Fibroblast of mammary gland (primary cell): Measurements from ENCODE around the gene PCED1A.

Source experiments
- DNase-seq: peaks from one replicate; pipeline ENCODE4 v3.0.0-alpha.2; 2010; ENCODE audit warnings: low read depth
- H3K4me3 ChIP-seq: 2 replicates; pipeline ENCODE4 v1.5.1; 2011; ENCODE audit warnings: low read depth, mild to moderate bottlenecking, low read length, moderate library complexity; ENCODE audit not compliant: control insufficient read depth
- TF ChIP-seq, protein P1 (sequence below): conservative IDR thresholded peaks from 2 replicates; pipeline ENCODE4 v1.5.1; 2011; ENCODE audit warnings: low read depth, low read length, inconsistent platforms; ENCODE audit not compliant: control insufficient read depth, insufficient read depth

PCED1A gene, protein sequence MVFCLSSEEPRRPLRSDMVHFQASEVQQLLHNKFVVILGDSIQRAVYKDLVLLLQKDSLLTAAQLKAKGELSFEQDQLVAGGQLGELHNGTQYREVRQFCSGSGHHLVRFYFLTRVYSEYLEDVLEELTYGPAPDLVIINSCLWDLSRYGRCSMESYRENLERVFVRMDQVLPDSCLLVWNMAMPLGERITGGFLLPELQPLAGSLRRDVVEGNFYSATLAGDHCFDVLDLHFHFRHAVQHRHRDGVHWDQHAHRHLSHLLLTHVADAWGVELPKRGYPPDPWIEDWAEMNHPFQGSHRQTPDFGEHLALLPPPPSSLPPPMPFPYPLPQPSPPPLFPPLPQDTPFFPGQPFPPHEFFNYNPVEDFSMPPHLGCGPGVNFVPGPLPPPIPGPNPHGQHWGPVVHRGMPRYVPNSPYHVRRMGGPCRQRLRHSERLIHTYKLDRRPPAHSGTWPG

DNA sequence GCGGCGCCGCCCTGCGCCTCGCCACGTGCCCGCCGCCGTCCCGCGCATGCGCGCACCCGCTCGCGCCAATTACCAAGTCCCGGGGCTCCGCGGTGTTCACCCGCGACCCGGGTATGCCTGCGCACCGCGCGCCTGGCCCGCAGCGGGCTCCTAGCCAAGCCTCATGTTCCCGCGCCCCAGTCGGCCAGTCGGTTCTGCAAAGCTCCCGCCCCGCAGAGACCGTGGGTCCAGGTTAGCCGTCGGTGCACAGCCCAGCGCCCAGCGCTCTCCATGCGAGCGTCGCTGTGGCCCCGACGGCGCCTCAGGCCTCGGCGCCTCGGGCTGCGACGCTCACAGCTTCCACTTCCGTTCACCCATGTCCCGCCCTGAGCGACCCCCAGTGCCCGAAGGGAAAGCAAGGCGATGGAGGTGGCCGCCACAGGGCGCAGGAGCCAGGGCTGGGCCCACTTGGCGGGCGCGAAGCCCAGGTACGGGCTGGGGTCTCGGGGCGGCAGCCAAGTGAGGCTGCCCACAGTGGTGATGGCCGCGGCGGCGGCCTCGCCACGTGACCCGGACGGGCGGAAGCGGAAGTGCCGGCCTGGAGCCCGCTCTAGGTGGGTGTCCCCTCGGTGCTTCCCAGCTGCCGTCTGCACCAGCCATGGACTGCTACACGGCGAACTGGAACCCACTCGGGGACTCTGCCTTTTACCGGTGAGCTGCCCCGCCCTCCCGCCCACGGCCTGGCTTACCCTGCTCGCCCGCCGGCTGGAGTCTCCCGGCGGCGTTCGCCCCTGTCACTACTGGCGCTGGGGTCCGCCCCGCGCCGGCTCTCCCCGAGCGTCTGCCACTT is at the start of gene PCED1A, which contains the start of gene VPS16:
Gene PCED1A, minus strand, starts transcription at position 518 of the 829 bp plus-strand sequence. CDS start 743 bp downstream, outside the sequence.
Gene VPS16, plus strand, starts transcription at position 608 of the 829 bp plus-strand sequence. Its CDS starts 30 bp downstream, at position 638.
- DNase-seq, result peak; percentile 82
- peak within 1 kb of the TSS; percentile 85 for H3K4me3 ChIP-seq
- TF ChIP-seq, protein P1, sequence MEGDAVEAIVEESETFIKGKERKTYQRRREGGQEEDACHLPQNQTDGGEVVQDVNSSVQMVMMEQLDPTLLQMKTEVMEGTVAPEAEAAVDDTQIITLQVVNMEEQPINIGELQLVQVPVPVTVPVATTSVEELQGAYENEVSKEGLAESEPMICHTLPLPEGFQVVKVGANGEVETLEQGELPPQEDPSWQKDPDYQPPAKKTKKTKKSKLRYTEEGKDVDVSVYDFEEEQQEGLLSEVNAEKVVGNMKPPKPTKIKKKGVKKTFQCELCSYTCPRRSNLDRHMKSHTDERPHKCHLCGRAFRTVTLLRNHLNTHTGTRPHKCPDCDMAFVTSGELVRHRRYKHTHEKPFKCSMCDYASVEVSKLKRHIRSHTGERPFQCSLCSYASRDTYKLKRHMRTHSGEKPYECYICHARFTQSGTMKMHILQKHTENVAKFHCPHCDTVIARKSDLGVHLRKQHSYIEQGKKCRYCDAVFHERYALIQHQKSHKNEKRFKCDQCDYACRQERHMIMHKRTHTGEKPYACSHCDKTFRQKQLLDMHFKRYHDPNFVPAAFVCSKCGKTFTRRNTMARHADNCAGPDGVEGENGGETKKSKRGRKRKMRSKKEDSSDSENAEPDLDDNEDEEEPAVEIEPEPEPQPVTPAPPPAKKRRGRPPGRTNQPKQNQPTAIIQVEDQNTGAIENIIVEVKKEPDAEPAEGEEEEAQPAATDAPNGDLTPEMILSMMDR, result no peak

DNA sequence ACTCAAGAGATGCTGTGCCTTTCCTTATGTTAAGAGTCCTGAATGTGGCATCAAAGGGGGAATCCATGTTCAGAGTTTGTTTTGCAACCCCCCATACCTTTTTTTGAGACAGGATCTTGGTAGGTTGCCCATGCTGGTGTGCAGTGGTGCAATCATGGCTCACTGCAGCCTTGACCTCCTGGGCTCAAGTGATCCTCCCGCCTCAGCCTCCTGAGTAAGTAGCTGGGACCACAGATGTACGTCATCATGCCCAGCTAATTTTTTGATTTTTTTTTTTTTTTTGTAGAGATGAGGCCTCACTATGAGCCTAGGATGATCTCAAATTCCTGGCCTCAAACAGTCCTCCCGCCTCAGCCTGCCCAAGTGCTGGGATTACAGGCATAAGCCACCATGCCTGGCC is 49.3 kb upstream of the PCED1A start:
- DNase-seq, result no peak
- TF ChIP-seq, protein P1, result no peak
- H3K4me3 ChIP-seq, result no peak overlapping the region

DNA sequence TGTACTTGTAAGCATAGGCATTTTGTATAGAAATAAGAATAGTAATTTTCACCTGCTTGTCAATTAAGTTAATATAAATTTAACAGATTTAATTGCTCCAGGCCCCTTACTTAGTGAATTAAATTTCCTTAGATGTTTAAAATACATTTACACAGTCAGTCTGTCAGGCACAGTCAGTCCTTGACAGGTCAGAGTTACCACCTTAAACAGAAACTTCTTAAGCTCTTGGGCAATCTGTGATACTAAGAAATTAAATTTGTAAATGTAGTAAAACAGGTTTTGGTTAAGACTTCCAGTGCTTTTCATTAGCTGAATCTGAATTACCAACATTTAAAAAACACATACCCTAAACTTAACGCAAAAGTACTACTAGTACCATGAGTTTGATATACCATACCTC is 48.8 kb upstream of the PCED1A start:
- DNase-seq, result no peak
- TF ChIP-seq, protein P1, result no peak
- no peak overlapping the region for H3K4me3 ChIP-seq

DNA sequence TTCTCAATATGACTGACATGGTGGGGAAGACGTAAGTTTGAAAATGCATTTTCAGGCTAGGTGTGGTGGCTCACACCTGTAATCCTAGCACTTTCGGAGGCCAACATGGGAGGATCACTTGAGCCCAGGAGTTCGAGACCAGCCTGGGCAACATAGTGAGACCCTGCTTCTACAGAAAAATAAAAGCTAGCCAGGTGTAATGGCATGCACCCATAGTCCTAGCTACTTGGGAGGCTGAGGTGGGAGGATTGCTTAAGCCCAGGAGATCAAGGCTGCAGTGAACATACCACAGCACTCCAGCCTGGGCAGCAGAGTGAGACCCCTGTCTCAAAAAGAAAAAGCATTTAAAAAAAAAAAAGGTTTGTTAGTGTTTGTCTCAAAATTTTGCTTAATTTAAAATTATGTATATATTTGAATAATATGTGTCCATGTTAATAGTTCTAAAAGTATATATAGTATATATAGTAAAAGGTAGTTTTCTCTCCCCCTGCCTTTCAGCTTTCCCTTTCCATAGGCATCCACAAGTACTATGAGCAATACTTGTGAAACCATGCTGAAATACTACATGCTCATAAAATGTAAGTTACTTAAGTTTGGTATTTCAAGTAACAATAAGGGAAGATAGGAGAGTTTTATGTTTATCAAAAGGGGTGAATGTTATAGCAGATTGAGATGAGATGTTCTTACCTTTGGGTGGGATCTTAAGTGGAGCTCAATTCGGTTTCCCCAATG is 47.9 kb upstream of the PCED1A start:
- TF ChIP-seq, protein P1, result no peak
- no peak for DNase-seq
- H3K4me3 ChIP-seq, result no peak overlapping the region

DNA sequence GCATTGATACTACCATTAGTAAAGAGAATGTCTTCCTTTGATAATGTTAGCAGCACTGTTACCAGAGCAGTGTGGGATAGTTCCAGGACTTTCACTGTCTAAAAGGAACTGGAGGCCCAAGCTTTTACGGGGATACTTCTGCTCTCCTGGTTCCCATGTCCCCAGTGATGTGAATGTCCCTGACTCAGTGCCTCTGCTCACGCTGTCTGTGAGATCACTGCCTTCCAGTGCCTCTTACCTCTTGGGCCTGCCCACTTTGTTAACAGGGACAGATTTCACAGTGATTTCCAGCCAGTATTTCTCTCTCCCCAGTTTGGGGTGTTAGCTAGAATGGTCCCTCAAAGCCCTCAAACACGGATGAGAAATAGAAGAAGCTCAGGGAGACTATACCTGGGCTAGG is 47.3 kb upstream of the PCED1A start:
- no peak for DNase-seq
- no peak overlapping the region for H3K4me3 ChIP-seq
- TF ChIP-seq, protein P1, result no peak
